Measurements from ENCODE around the gene ATG2A. TPM values are rescaled to one million over a fixed set of nuclear protein-coding genes. Genes with fewer than 3 reads are reported as not detected.

ATG2A gene
- total RNA-seq, 2 donors from 2014 or later, result 30.6 to 32.8 TPM

GRCh38 chr11:64919627-64920026, 2.6 kb upstream of the ATG2A start:
- Histone ChIP-seq H3K4me1 (peaks cover 10% of the 10 kb centered on the region), H3K9ac (ENCODE audit: low read depth in 2 of 2, low read length in 2 of 2) (no peak overlapping the region), H3K9me3 (no peaks in the 10 kb centered on the region), H3K4me3 (no peak overlapping the region), H3K27ac (no peak overlapping the region), H3K36me3 (no peaks in the 10 kb centered on the region), H3K27me3 (no peaks in the 10 kb centered on the region)
- TF ChIP-seq CTCF (IDR thresholded peaks at IDR 0.05), result no peak
- no peak for DNase-seq
- intact Hi-C loops (cut with DNase I), result no loop called here

- intact Hi-C loops (cut with DNase I), result no loop called here
- no peak for DNase-seq
- Histone ChIP-seq H3K9ac (ENCODE audit: low read depth in 2 of 2, low read length in 2 of 2) (peak overlapping the region; percentile 58 to 99), H3K27me3 (no peaks in the 10 kb centered on the region), H3K4me3 (peak overlapping the region; percentile 70), H3K4me1 (peaks cover 5% of the 10 kb centered on the region), H3K36me3 (peaks cover under 1% of the 10 kb centered on the region), H3K27ac (peak overlapping the region; percentile 52), H3K9me3 (no peaks in the 10 kb centered on the region)
- no peak for TF ChIP-seq CTCF (IDR thresholded peaks at IDR 0.05)
Observed at GRCh38 chr11:64918017-64918416, 1.0 kb upstream of the ATG2A start.

- no peaks in the 10 kb centered on the region for H3K9me3 ChIP-seq
- H3K9ac ChIP-seq (ENCODE audit: low read depth in 2 of 2, low read length in 2 of 2), result peak overlapping the region; percentile 58 to 99
- H3K27me3 ChIP-seq, result no peaks in the 10 kb centered on the region
- peak overlapping the region; percentile 70 for H3K4me3 ChIP-seq
- intact Hi-C loops (cut with DNase I), result no loop called here
- H3K4me1 ChIP-seq, result peaks cover 5% of the 10 kb centered on the region
- H3K36me3 ChIP-seq, result peaks cover 4% of the 10 kb centered on the region
- TF ChIP-seq CTCF (IDR thresholded peaks at IDR 0.05), result no peak
- no peak for DNase-seq
- peak overlapping the region; percentile 52 for H3K27ac ChIP-seq
Observed at GRCh38 chr11:64917663-64917995, 620 bp upstream of the ATG2A start.

GRCh38 chr11:64916040-64916774, 802 bp downstream of the ATG2A start:
- H3K27me3 ChIP-seq, result no peaks in the 10 kb centered on the region
- H3K27ac ChIP-seq, result peak overlapping the region; percentile 51
- H3K4me1 ChIP-seq, result peaks cover 5% of the 10 kb centered on the region
- peaks cover 4% of the 10 kb centered on the region for H3K36me3 ChIP-seq
- H3K9ac ChIP-seq (ENCODE audit: low read depth in 2 of 2, low read length in 2 of 2), result peak overlapping the region; percentile 96 to 99
- intact Hi-C loops (cut with DNase I), result no loop called here
- no peaks in the 10 kb centered on the region for H3K9me3 ChIP-seq
- DNase-seq, result peak; percentile 53
- H3K4me3 ChIP-seq, result peak overlapping the region; percentile 70
- TF ChIP-seq CTCF (IDR thresholded peaks at IDR 0.05), result no peak

- Histone ChIP-seq H3K27me3 (no peaks in the 10 kb centered on the region), H3K36me3 (peaks cover 4% of the 10 kb centered on the region), H3K4me3 (peak overlapping the region; percentile 70), H3K9ac (ENCODE audit: low read depth in 2 of 2, low read length in 2 of 2) (peak overlapping the region; percentile 96 to 99), H3K27ac (no peak overlapping the region), H3K9me3 (no peaks in the 10 kb centered on the region), H3K4me1 (peaks cover 5% of the 10 kb centered on the region)
- DNase-seq, result no peak
- no peak for TF ChIP-seq CTCF (IDR thresholded peaks at IDR 0.05)
- intact Hi-C loops (cut with DNase I), result no loop called here
Observed at GRCh38 chr11:64915376-64915887, 1.6 kb downstream of the ATG2A start.
